Psoas muscle (tissue), 8 donors: ENCODE measurements around the gene SNX8. TPM values are rescaled to one million over a fixed set of nuclear protein-coding genes. Genes with fewer than 3 reads are reported as not detected.
"Not testable (repeated sequence)": the region's sequence is repeated elsewhere in the genome, so short reads cannot be mapped to it uniquely, and the experiment has no call there.

ENCODE experiments used
- ATAC-seq, 4 donors: fragments of 200-7000 bp; cut with Tn5 transposase; one replicate each; pipeline ENCODE4 v1.9.1; 2020; ENCODE audit warnings: moderate library complexity in 3 of 4, mild to moderate bottlenecking in 2 of 4
- DNase-seq, 2 donors: peaks; one replicate each; pipeline ENCODE4 v3.0.0-alpha.2; 2020
- H3K27ac ChIP-seq: fragments of 200-600 bp; one replicate; pipeline ENCODE4 v1.8.0; 2022
- H3K27me3 ChIP-seq, 3 donors: fragments of 200-600 bp in 1 of 3; one replicate each; pipeline versions ENCODE4 v1.6.1 to v1.8.0; 2013 to 2022; ENCODE audit warnings: low read length in 2 of 3, mild to moderate bottlenecking in 2 of 3, moderate library complexity in 1 of 3; ENCODE audit not compliant: insufficient read depth in 3 of 3
- H3K36me3 ChIP-seq, 2 donors: fragments of 200-600 bp in 1 of 2; one replicate each; pipeline versions ENCODE4 v1.6.1 to v1.8.0; 2013 to 2022; ENCODE audit warnings: low read depth in 1 of 2, mild to moderate bottlenecking in 1 of 2, moderate library complexity in 1 of 2; ENCODE audit not compliant: insufficient read depth in 1 of 2
- H3K4me1 ChIP-seq: fragments of 200-600 bp; one replicate; pipeline ENCODE4 v1.8.0; 2022
- H3K4me3 ChIP-seq: fragments of 200-600 bp; one replicate; pipeline ENCODE4 v1.8.0; 2022; ENCODE audit warnings: mild to moderate bottlenecking
- H3K9me3 ChIP-seq: fragments of 200-600 bp; one replicate; pipeline ENCODE4 v1.8.0; 2022
- WGBS, 3 donors: extraction: QIAGEN DNeasy Blood & Tissue Kit; methylation state at CpG; one replicate each; pipeline versions ENCODE4 v1.1.6 to v1.1.7; 2013; 5-methylcytosine and 5-hydroxymethylcytosine counted together
- intact Hi-C, 2 donors: fragments of 100-400 bp; cut with DNase I; formaldehyde crosslinking; loops; one replicate each; pipeline versions ENCODE4 v1.11.0 to v1.14.2; 2022
- polyA plus RNA-seq, 3 donors: library from polyadenylated mRNA; stranded (reverse); fragments of 200-250 nt; gene quantifications; one replicate each; pipeline ENCODE4 v1.2.3, GENCODE V29; 2013
- total RNA-seq, 4 donors: library from RNA; stranded (reverse); fragmentation: NEBNext Ultra II Directional in 2 of 4; extraction: Animal tissue kit (Norgen Biotek cat#: 25700) in 2 of 4; gene quantifications; one replicate each; pipeline versions ENCODE4 v1.2.1 to v1.2.4, GENCODE V29; 2021 to 2023
- TF ChIP-seq, protein P1 (sequence below): fragments of 200-600 bp; IDR thresholded peaks from one replicate; pipeline ENCODE4 v1.8.0; 2022; ENCODE audit warnings: antibody characterized with exemption
- donor health status: healthy with polysubstance abuse.
- donor health status: DM: no; HTN: no; CAD: no; lungs with moderate emphysema.
- donor health status: Bipolar disorder and iron deficiency.
- donor health status: healthy.
- donor health status: DM: yes; HTN: yes; CAD: no.
- donor health status: DM: no; HTN: no; CAD: no.
- donor health status: DM: no; HTN: no; CAD: no.
- donor health status: DM: yes; HTN: yes; CAD: no.

The SNX8 gene
- total and polyA plus RNA-seq, 7 donors: 8.4 to 25.1 (median 14.3) TPM

DNA sequence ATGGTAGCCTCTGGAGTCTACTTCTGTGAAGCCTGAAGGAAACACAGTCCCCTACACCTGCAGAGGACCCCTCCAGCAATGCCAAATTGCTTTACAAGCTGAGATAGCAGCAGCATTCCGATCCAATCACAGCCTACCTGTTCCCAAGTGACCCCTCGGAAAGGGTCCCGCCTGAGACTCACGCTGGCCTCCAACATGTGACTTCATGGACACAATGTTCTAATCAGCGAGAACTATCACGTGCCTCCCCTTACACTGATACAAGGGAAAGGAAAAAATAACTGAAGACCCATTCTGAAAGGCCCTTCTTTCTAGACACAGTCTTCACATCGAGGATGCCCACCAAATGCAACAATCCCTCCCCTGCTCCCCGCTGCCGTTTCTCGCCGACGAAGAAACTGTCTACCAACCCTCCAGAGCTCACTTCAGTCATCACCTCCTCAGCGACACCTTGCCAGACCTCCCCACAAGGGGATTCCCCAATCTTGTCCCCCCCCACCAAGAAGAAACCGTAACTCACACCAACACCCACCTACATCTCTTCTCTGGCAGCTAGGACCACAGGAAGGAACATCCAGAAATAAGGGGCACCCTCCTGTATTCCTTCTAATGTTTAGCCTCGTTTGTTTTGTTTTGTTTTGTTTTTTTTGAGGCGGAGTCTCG lies 1.8 kb downstream of the SNX8 start:
- WGBS, 3 donors: 82 to 85% (median 82%) methylated on average over 17 of the region's 17 CpGs
- H3K4me3 ChIP-seq: no peak overlapping the region
- no peaks in the 10 kb centered on the region for H3K4me1 ChIP-seq
- no peak overlapping the region for H3K27ac ChIP-seq
- intact Hi-C loops: no loop called here
- DNase-seq: no peak
- H3K27me3 ChIP-seq: no peaks in the 10 kb centered on the region
- no peaks in the 10 kb centered on the region for H3K9me3 ChIP-seq
- ATAC-seq: no peak
- H3K36me3 ChIP-seq: peaks cover 0 to 4% of the 10 kb centered on the region in 2 donors
- TF ChIP-seq, protein P1, sequence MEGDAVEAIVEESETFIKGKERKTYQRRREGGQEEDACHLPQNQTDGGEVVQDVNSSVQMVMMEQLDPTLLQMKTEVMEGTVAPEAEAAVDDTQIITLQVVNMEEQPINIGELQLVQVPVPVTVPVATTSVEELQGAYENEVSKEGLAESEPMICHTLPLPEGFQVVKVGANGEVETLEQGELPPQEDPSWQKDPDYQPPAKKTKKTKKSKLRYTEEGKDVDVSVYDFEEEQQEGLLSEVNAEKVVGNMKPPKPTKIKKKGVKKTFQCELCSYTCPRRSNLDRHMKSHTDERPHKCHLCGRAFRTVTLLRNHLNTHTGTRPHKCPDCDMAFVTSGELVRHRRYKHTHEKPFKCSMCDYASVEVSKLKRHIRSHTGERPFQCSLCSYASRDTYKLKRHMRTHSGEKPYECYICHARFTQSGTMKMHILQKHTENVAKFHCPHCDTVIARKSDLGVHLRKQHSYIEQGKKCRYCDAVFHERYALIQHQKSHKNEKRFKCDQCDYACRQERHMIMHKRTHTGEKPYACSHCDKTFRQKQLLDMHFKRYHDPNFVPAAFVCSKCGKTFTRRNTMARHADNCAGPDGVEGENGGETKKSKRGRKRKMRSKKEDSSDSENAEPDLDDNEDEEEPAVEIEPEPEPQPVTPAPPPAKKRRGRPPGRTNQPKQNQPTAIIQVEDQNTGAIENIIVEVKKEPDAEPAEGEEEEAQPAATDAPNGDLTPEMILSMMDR: no peak

DNA sequence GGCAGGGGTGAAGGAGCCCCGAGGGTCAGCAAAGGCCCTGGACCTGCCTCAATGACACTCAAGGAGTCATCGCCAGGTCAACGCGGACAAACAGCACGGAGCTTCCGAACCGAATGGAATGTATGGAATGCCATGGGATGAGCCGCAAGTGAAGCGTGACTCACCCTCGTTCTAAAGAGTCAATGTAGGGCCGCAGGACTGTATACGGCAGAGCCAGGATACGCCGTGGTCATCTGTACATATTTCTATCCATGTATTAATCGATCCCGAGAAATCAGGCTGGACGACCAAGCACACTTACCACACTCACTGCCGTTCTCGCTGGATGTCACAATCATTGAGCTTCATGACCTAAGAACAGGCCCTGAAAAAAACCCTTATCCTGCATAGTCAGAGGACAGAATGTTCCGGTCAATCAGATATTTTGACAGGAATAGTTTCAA lies 4.3 kb downstream of the SNX8 start:
- Histone ChIP-seq H3K27ac (no peak overlapping the region), H3K9me3 (no peaks in the 10 kb centered on the region), H3K4me1 (no peaks in the 10 kb centered on the region), H3K4me3 (no peak overlapping the region), H3K27me3 (no peaks in the 10 kb centered on the region), H3K36me3 (peaks cover 0 to 4% of the 10 kb centered on the region in 2 donors)
- TF ChIP-seq, protein P1: no peak
- intact Hi-C loops: no loop called here
- ATAC-seq: no peak
- DNase-seq: no peak
- 76 to 83% (median 77%) methylated on average over 20 of the region's 20 CpGs for WGBS, 3 donors

DNA sequence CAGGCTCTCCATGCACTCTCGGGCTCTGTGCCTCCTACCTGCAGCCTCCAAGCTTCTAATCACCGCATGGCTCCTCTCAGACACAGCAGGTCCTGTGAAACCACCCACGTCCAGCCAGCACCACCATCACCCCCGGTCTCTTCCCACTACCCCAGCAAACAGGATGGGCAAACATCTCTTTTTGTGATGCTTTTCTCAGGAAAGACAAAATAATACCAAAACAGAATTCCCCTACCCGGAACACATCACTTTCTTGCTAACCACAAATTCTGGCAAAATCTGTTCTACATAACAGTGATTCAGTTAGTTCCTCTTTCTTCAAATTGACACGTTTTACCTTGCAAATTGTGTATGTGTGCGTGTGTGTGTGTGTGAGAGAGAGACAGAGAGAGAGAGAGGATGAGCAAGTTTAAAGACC lies 6.5 kb downstream of the SNX8 start:
- Histone ChIP-seq H3K27ac (no peak overlapping the region), H3K27me3 (no peaks in the 10 kb centered on the region), H3K4me3 (no peak overlapping the region), H3K36me3 (peaks cover 0 to 4% of the 10 kb centered on the region in 2 donors), H3K9me3 (no peaks in the 10 kb centered on the region), H3K4me1 (no peaks in the 10 kb centered on the region)
- DNase-seq (no peak), ATAC-seq (no peak)
- WGBS, 3 donors: 82 to 90% (median 89%) methylated on average over 7 of the region's 7 CpGs
- intact Hi-C loops: no loop called here
- TF ChIP-seq, protein P1: no peak

DNA sequence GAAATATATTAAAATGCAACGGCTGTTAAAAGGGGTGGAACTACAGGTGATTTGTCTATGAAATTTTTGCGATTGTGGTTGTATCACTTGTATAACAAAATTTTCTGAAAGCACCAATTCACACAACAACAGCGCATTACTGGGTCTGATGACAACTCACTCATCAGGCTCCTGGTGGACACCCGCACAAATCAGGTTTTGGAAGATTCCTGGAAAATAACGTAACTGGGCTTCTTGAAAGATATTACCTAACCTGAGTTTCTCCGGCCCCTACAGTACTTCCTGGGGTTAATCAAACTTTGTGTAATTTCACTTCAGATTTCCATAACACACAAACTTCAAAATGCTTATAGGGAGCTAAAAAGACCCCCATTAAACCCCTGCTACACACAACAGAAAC lies 7.6 kb downstream of the SNX8 start:
- intact Hi-C loops: no loop called here
- 91 to 95% (median 94%) methylated on average over 6 of the region's 6 CpGs for WGBS, 3 donors
- DNase-seq (no peak), ATAC-seq (no peak)
- TF ChIP-seq, protein P1: no peak
- Histone ChIP-seq H3K4me1 (no peaks in the 10 kb centered on the region), H3K27ac (no peak overlapping the region), H3K27me3 (no peaks in the 10 kb centered on the region), H3K9me3 (no peaks in the 10 kb centered on the region), H3K36me3 (peaks cover 0 to 4% of the 10 kb centered on the region in 2 donors), H3K4me3 (no peak overlapping the region)

DNA sequence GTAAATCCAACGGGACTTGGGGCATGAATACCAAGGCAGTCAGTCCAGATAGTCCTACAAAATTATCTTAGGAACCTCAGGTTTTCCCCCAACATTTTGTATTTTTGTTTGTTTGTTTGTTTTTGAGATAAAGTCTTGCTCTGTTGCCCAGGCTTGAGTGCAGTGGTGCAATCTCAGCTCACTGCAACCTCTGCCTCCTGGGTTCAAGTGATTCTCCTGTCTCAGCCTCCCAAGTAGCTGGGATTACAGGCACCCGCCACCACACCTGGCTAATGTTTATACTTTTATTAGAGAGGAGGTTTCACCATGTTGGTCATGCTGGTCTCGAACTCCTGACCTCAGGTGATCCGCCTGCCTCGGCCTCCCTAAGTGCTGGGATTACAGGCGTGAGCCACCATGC lies 9.0 kb downstream of the SNX8 start:
- H3K27me3 ChIP-seq, H3K4me1 ChIP-seq, H3K36me3 ChIP-seq, H3K9me3 ChIP-seq, intact Hi-C loops, ATAC-seq, DNase-seq, H3K4me3 ChIP-seq, H3K27ac ChIP-seq: not testable (repeated sequence)
- WGBS, 3 donors: 86 to 91% (median 86%) methylated on average over 5 to 6 of the region's 6 CpGs

DNA sequence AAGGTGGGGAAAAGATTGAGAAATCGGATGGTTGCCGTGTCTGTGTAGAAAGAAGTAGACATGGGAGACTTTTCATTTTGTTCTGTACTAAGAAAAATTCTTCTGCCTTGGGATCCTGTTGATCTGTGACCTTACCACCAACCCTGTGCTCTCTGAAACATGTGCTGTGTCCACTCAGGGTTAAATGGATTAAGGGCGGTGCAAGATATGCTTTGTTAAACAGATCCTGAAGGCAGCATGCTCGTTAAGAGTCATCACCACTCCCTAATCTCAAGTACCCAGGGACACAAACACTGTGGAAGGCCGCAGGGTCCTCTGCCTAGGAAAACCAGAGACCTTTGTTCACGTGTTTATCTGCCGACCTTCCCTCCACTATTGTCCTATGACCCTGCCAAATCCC lies 10.7 kb downstream of the SNX8 start:
- H3K4me3 ChIP-seq, intact Hi-C loops, H3K9me3 ChIP-seq, ATAC-seq, H3K27ac ChIP-seq, H3K27me3 ChIP-seq, H3K36me3 ChIP-seq, DNase-seq, H3K4me1 ChIP-seq: not testable (repeated sequence)
- 82 to 88% (median 87%) methylated on average over 5 to 7 of the region's 7 CpGs for WGBS, 3 donors

DNA sequence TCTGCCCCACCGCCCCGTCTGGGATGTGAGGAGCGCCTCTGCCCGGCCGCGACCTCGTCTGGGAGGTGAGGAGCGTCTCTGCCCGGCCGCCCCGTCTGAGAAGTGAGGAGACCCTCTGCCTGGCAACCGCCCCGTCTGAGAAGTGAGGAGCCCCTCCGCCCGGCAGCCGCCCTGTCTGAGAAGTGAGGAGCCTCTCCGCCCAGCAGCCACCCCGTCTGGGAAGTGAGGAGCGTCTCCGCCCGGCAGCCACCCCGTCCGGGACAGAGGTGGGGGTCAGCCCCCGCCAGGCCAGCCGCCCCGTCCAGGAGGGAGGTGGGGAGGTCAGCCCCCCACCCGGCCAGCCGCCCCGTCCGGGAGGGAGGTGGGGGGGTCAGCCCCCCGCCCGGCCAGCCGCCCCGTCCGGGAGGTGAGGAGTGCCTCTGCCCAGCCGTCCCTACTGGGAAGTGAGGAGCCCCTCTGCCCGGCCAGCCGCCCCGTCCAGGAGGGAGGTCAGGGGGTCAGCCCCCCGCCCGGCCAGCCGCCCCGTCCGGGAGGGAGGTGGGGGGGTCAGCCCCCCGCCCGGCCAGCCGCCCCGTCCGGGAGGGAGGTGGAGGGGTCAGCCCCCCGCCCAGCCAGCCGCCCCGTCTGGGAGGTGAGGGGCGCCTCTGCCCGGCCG lies 11.4 kb downstream of the SNX8 start:
- H3K27me3 ChIP-seq, ATAC-seq, intact Hi-C loops, H3K4me1 ChIP-seq, H3K27ac ChIP-seq, H3K9me3 ChIP-seq, DNase-seq, H3K36me3 ChIP-seq, H3K4me3 ChIP-seq: not testable (repeated sequence)
- 95 to 97% methylated on average over 13 to 46 of the region's 55 CpGs; no CpG with 5 or more reads in 1 of the 3 donors for WGBS, 3 donors
